ENCODE data around the gene TMBIM1.
"Not testable (repeated sequence)": the region's sequence is repeated elsewhere in the genome, so short reads cannot be mapped to it uniquely, and the experiment has no call there.

Gene TMBIM1

GRCh38 chr2:218323526-218324472 is 31.5 kb upstream of the TMBIM1 start:
- no peak overlapping the region for H3K27ac Mint-ChIP-seq
- ATAC-seq (no peak), DNase-seq (ENCODE audit: low spot score in 2 of 2) (no peak)
- H3K4me3 Mint-ChIP-seq, result peak overlapping the region; percentile 77
- peaks cover 20% of the 10 kb centered on the region for H3K4me1 Mint-ChIP-seq
- H3K36me3 Mint-ChIP-seq, result no peaks in the 10 kb centered on the region
- no peaks in the 10 kb centered on the region for H3K9me3 Mint-ChIP-seq

- Mint-ChIP-seq H3K27ac (no peak overlapping the region), H3K4me1 (peaks cover 21% of the 10 kb centered on the region), H3K36me3 (no peaks in the 10 kb centered on the region), H3K9me3 (no peaks in the 10 kb centered on the region), H3K4me3 (peak overlapping the region; percentile 77)
- ATAC-seq, result peak; percentile 78
- peak; percentile 47 to 73 for DNase-seq (ENCODE audit: low spot score in 2 of 2)
These were observed 30.6 kb upstream of the TMBIM1 start for GRCh38 chr2:218322768-218323525.

GRCh38 chr2:218320704-218321336 is 28.5 kb upstream of the TMBIM1 start:
- H3K4me3 Mint-ChIP-seq, result no peak overlapping the region

GRCh38 chr2:218319813-218320365 is 27.6 kb upstream of the TMBIM1 start:
- Mint-ChIP-seq H3K27ac (no peak overlapping the region), H3K4me1 (peaks cover 46% of the 10 kb centered on the region), H3K9me3 (no peaks in the 10 kb centered on the region), H3K4me3 (no peak overlapping the region), H3K36me3 (no peaks in the 10 kb centered on the region)
- ATAC-seq (no peak), DNase-seq (ENCODE audit: low spot score in 2 of 2) (no peak)

More at GRCh38 chr2:218320704-218321336, 28.5 kb upstream of the TMBIM1 start:
- no peaks in the 10 kb centered on the region for H3K36me3 Mint-ChIP-seq
- no peaks in the 10 kb centered on the region for H3K9me3 Mint-ChIP-seq
- DNase-seq (ENCODE audit: low spot score in 2 of 2) (no peak), ATAC-seq (no peak)
- H3K27ac Mint-ChIP-seq, result no peak overlapping the region
- peaks cover 42% of the 10 kb centered on the region for H3K4me1 Mint-ChIP-seq

- H3K27ac Mint-ChIP-seq, result no peak overlapping the region
These were observed 25.9 kb upstream of the TMBIM1 start for GRCh38 chr2:218318241-218318640.

GRCh38 chr2:218317835-218318234 is 25.5 kb upstream of the TMBIM1 start:
- ATAC-seq (no peak), DNase-seq (ENCODE audit: low spot score in 2 of 2) (no peak)
- Mint-ChIP-seq H3K4me1 (peaks cover 35% of the 10 kb centered on the region), H3K36me3 (no peaks in the 10 kb centered on the region), H3K27ac (peak overlapping the region; percentile 88), H3K9me3 (no peaks in the 10 kb centered on the region), H3K4me3 (no peak overlapping the region)

More at GRCh38 chr2:218318241-218318640, 25.9 kb upstream of the TMBIM1 start:
- Mint-ChIP-seq H3K9me3 (no peaks in the 10 kb centered on the region), H3K4me1 (peaks cover 35% of the 10 kb centered on the region), H3K4me3 (no peak overlapping the region), H3K36me3 (no peaks in the 10 kb centered on the region)
- DNase-seq (ENCODE audit: low spot score in 2 of 2) (no peak), ATAC-seq (no peak)

- H3K9me3 Mint-ChIP-seq, result no peaks in the 10 kb centered on the region
- peak overlapping the region; percentile 88 for H3K27ac Mint-ChIP-seq
- ATAC-seq, result no peak
- H3K4me3 Mint-ChIP-seq, result no peak overlapping the region
- peaks cover 29% of the 10 kb centered on the region for H3K4me1 Mint-ChIP-seq
- no peak for DNase-seq (ENCODE audit: low spot score in 2 of 2)
- H3K36me3 Mint-ChIP-seq, result no peaks in the 10 kb centered on the region
These were observed 25.0 kb upstream of the TMBIM1 start for GRCh38 chr2:218317303-218317630.

- no peaks in the 10 kb centered on the region for H3K9me3 Mint-ChIP-seq
- no peak for ATAC-seq
- no peak for DNase-seq (ENCODE audit: low spot score in 2 of 2)
- no peaks in the 10 kb centered on the region for H3K36me3 Mint-ChIP-seq
- no peak overlapping the region for H3K27ac Mint-ChIP-seq
- no peak overlapping the region for H3K4me3 Mint-ChIP-seq
- H3K4me1 Mint-ChIP-seq, result peaks cover 26% of the 10 kb centered on the region
These were observed 23.1 kb upstream of the TMBIM1 start for GRCh38 chr2:218315397-218315796.

GRCh38 chr2:218314764-218315163 is 22.5 kb upstream of the TMBIM1 start:
- H3K27ac Mint-ChIP-seq; DNase-seq (ENCODE audit: low spot score in 2 of 2); ATAC-seq; H3K4me3 Mint-ChIP-seq; H3K36me3 Mint-ChIP-seq; H3K9me3 Mint-ChIP-seq: not testable (repeated sequence)
- H3K4me1 Mint-ChIP-seq, result peaks cover 26% of the 10 kb centered on the region

GRCh38 chr2:218313356-218313755 is 21.1 kb upstream of the TMBIM1 start:
- ATAC-seq, result no peak
- Mint-ChIP-seq H3K9me3 (no peaks in the 10 kb centered on the region), H3K27ac (no peak overlapping the region), H3K36me3 (no peaks in the 10 kb centered on the region), H3K4me3 (no peak overlapping the region), H3K4me1 (peaks cover 26% of the 10 kb centered on the region)
- no peak for DNase-seq (ENCODE audit: low spot score in 2 of 2)

GRCh38 chr2:218312267-218312756 is 20.0 kb upstream of the TMBIM1 start:
- Mint-ChIP-seq H3K4me3 (no peak overlapping the region), H3K36me3 (no peaks in the 10 kb centered on the region), H3K9me3 (no peaks in the 10 kb centered on the region), H3K4me1 (peaks cover 18% of the 10 kb centered on the region), H3K27ac (no peak overlapping the region)
- DNase-seq (ENCODE audit: low spot score in 2 of 2) (no peak), ATAC-seq (no peak)

- DNase-seq (ENCODE audit: low spot score in 2 of 2); ATAC-seq; H3K4me3 Mint-ChIP-seq; H3K9me3 Mint-ChIP-seq; H3K27ac Mint-ChIP-seq; H3K36me3 Mint-ChIP-seq: not testable (repeated sequence)
- H3K4me1 Mint-ChIP-seq, result peaks cover 12% of the 10 kb centered on the region
These were observed 19.4 kb upstream of the TMBIM1 start for GRCh38 chr2:218311541-218312266.

- ATAC-seq, result no peak
- no peak overlapping the region for H3K27ac Mint-ChIP-seq
- H3K4me3 Mint-ChIP-seq, result no peak overlapping the region
- no peaks in the 10 kb centered on the region for H3K9me3 Mint-ChIP-seq
- no peaks in the 10 kb centered on the region for H3K36me3 Mint-ChIP-seq
- DNase-seq (ENCODE audit: low spot score in 2 of 2), result no peak
- H3K4me1 Mint-ChIP-seq, result peaks cover 5% of the 10 kb centered on the region
These were observed 18.7 kb upstream of the TMBIM1 start for GRCh38 chr2:218310853-218311540.
